Activated T-helper 9 cell treated with anti-CD3 and anti-CD28 coated beads, Interleukin-2, amount 50 U/mL, for 16 hours (primary cell): Measurements from ENCODE around the gene SCNN1A.

Experiments used
- DNase-seq: peaks from one replicate; pipeline ENCODE4 v3.0.0-alpha.2; 2020; ENCODE audit warnings: low read depth

The SCNN1A gene

GRCh38 chr12:6334359-6334758, 41.0 kb downstream of the SCNN1A start:
- no peak for DNase-seq

GRCh38 chr12:6333566-6333965, 41.8 kb downstream of the SCNN1A start:
- no peak for DNase-seq

GRCh38 chr12:6333029-6333428, 42.3 kb downstream of the SCNN1A start:
- DNase-seq = no peak

GRCh38 chr12:6332459-6332858, 42.9 kb downstream of the SCNN1A start:
- no peak for DNase-seq

GRCh38 chr12:6330999-6331714, 44.2 kb downstream of the SCNN1A start:
- DNase-seq = no peak

GRCh38 chr12:6330192-6330591, 45.2 kb downstream of the SCNN1A start:
- DNase-seq = no peak

GRCh38 chr12:6329703-6330064, 45.7 kb downstream of the SCNN1A start:
- no peak for DNase-seq

- no peak for DNase-seq
Observed at GRCh38 chr12:6328945-6329702, 46.2 kb downstream of the SCNN1A start.

GRCh38 chr12:6328045-6328779, 47.2 kb downstream of the SCNN1A start:
- no peak for DNase-seq

- DNase-seq = no peak
Observed at GRCh38 chr12:6327229-6328041, 47.9 kb downstream of the SCNN1A start.

- no peak for DNase-seq
Observed at GRCh38 chr12:6326316-6327228, 48.8 kb downstream of the SCNN1A start.

GRCh38 chr12:6324936-6325750, 50.2 kb downstream of the SCNN1A start:
- DNase-seq = no peak

GRCh38 chr12:6323995-6324711, 51.2 kb downstream of the SCNN1A start:
- no peak for DNase-seq

GRCh38 chr12:6323340-6323994, 51.9 kb downstream of the SCNN1A start:
- DNase-seq = peak; percentile 15

- no peak for DNase-seq
Observed at GRCh38 chr12:6322969-6323339, 52.4 kb downstream of the SCNN1A start.

GRCh38 chr12:6322352-6322751, 53.0 kb downstream of the SCNN1A start:
- no peak for DNase-seq

GRCh38 chr12:6321905-6322304, 53.5 kb downstream of the SCNN1A start:
- no peak for DNase-seq

GRCh38 chr12:6319446-6319845, 55.9 kb downstream of the SCNN1A start:
- no peak for DNase-seq

GRCh38 chr12:6318440-6318879, 56.9 kb downstream of the SCNN1A start:
- DNase-seq = no peak
